Measurements from ENCODE around the gene GRIK1. TPM values are rescaled to one million over a fixed set of nuclear protein-coding genes. Genes with fewer than 3 reads are reported as not detected.

The GRIK1 gene
- total and polyA plus RNA-seq, 2 experiments from 2014 or later: not detected

DNA sequence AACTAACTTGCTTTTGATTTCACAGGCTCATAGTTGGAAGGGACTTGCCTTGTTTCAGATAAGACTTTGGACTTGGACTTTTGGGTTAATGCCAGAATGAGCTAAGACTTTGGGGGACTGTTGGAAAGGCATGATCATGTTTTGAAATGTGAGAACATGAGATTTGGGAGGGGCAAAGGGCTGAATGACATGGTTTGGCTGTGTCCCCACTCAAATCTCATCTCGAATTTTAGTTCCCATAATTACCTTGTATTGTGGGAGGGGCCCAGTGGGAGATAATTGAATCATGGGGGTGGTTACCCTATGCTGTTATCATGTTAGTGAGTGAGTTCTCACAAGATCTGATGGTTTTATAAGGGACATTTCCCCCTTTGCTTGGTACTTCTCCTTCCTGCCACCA lies 222.1 kb downstream of the GRIK1 start:
- Histone ChIP-seq H2AFZ (no peak overlapping the region), H3K9ac (no peak overlapping the region), H4K20me1 (ENCODE audit: insufficient read depth) (no peaks in the 10 kb centered on the region), H3K36me3 (ENCODE audit: low read depth) (no peaks in the 10 kb centered on the region), H3K27ac (no peak overlapping the region), H3K4me1 (ENCODE audit: insufficient read depth) (peaks cover 4% of the 10 kb centered on the region), H3K4me3 (no peak overlapping the region), H3K27me3 (replicated peaks; ENCODE audit: insufficient read depth) (no peaks in the 10 kb centered on the region), H3F3A (ENCODE audit: insufficient read depth) (no peaks in the 10 kb centered on the region), H3K4me2 (ENCODE audit: unreplicated experiment) (no peak overlapping the region), H3K9me3 (ENCODE audit: low read depth) (no peaks in the 10 kb centered on the region), H3K9me2 (ENCODE audit: insufficient read depth) (no peaks in the 10 kb centered on the region), H3K79me2 (ENCODE audit: insufficient read depth) (no peaks in the 10 kb centered on the region)
- no peak for DNase-seq
- in situ Hi-C loops (cut with MboI): no loop called here
- WGBS, 2 experiments (ENCODE audit: low coverage in 1 of 2, low lambda C conversion rate in 2 of 2, missing lambda C conversion rate in 2 of 2): 22 to 30% methylated on average over 1 of the region's 1 CpG
- TF ChIP-seq EZH2phosphoT487 (IDR thresholded peaks at IDR 0.05; ENCODE audit: insufficient read depth, low read depth) (no peak), EZH2 (IDR thresholded peaks at IDR 0.05; ENCODE audit: insufficient read depth, poor library complexity, severe bottlenecking) (no peak)

DNA sequence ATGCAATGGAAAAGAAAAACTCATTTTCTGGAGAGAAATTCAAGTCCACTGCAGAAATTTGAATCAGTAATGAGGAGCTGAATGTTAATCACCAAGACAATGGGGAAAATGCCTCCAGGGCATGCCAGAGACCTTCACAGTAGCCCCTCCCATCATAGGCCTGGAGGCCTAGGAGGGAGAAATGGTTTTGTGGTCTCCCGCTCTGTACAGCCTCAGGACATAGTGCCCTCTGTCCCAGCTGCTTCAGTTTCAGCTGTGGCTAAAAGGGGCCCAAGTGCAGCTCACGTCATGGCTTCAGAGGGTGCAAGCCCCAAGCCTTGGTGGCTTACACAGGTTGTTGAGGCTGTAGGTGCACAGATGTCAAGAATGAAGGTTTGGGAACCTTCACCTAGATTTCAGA lies 223.0 kb downstream of the GRIK1 start:
- Histone ChIP-seq H3K36me3 (ENCODE audit: low read depth) (no peaks in the 10 kb centered on the region), H3K9me2 (ENCODE audit: insufficient read depth) (no peaks in the 10 kb centered on the region), H3K27me3 (replicated peaks; ENCODE audit: insufficient read depth) (no peaks in the 10 kb centered on the region), H3K27ac (no peak overlapping the region), H4K20me1 (ENCODE audit: insufficient read depth) (no peaks in the 10 kb centered on the region), H3K9me3 (ENCODE audit: low read depth) (no peaks in the 10 kb centered on the region), H3K4me3 (no peak overlapping the region), H3K4me2 (ENCODE audit: unreplicated experiment) (no peak overlapping the region), H3K9ac (no peak overlapping the region), H3K4me1 (ENCODE audit: insufficient read depth) (peaks cover 4% of the 10 kb centered on the region), H3F3A (ENCODE audit: insufficient read depth) (no peaks in the 10 kb centered on the region), H2AFZ (no peak overlapping the region), H3K79me2 (ENCODE audit: insufficient read depth) (no peaks in the 10 kb centered on the region)
- DNase-seq: no peak
- in situ Hi-C loops (cut with MboI): no loop called here
- TF ChIP-seq EZH2phosphoT487 (IDR thresholded peaks at IDR 0.05; ENCODE audit: insufficient read depth, low read depth): no peak
- no peak for TF ChIP-seq EZH2 (IDR thresholded peaks at IDR 0.05; ENCODE audit: insufficient read depth, poor library complexity, severe bottlenecking)
- 58 to 66% methylated on average over 2 of the region's 2 CpGs for WGBS, 2 experiments (ENCODE audit: low coverage in 1 of 2, low lambda C conversion rate in 2 of 2, missing lambda C conversion rate in 2 of 2)

DNA sequence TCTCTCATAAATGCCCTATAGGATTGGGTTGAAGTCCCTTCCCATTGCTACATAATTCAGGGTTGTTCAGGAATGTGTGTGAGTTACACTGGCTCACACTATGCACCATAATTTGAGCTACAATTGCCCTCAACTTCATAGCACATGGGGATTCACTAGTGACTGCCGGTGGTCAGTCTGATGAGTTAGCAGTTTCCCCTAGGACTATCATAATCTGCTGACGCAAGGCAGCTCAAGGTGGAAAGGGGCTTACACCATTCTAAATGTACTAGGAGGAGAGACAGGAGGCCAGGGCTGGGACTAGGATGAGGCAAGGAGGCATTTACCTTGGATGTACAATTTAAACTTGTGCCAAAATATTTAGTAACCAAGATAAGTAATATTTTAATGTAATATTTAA lies 224.7 kb downstream of the GRIK1 start:
- Histone ChIP-seq H4K20me1 (ENCODE audit: insufficient read depth) (no peaks in the 10 kb centered on the region), H3K9ac (no peak overlapping the region), H3K36me3 (ENCODE audit: low read depth) (no peaks in the 10 kb centered on the region), H3K27ac (no peak overlapping the region), H2AFZ (no peak overlapping the region), H3K79me2 (ENCODE audit: insufficient read depth) (no peaks in the 10 kb centered on the region), H3K4me1 (ENCODE audit: insufficient read depth) (peaks cover 4% of the 10 kb centered on the region), H3K9me3 (ENCODE audit: low read depth) (no peaks in the 10 kb centered on the region), H3K4me2 (ENCODE audit: unreplicated experiment) (no peak overlapping the region), H3F3A (ENCODE audit: insufficient read depth) (no peaks in the 10 kb centered on the region), H3K9me2 (ENCODE audit: insufficient read depth) (no peaks in the 10 kb centered on the region), H3K27me3 (replicated peaks; ENCODE audit: insufficient read depth) (no peaks in the 10 kb centered on the region), H3K4me3 (no peak overlapping the region)
- WGBS, 2 experiments (ENCODE audit: low coverage in 1 of 2, low lambda C conversion rate in 2 of 2, missing lambda C conversion rate in 2 of 2): 86 to 94% methylated on average over 2 of the region's 2 CpGs
- no peak for DNase-seq
- TF ChIP-seq EZH2 (IDR thresholded peaks at IDR 0.05; ENCODE audit: insufficient read depth, poor library complexity, severe bottlenecking): no peak
- no peak for TF ChIP-seq EZH2phosphoT487 (IDR thresholded peaks at IDR 0.05; ENCODE audit: insufficient read depth, low read depth)
- in situ Hi-C loops (cut with MboI): no loop called here

DNA sequence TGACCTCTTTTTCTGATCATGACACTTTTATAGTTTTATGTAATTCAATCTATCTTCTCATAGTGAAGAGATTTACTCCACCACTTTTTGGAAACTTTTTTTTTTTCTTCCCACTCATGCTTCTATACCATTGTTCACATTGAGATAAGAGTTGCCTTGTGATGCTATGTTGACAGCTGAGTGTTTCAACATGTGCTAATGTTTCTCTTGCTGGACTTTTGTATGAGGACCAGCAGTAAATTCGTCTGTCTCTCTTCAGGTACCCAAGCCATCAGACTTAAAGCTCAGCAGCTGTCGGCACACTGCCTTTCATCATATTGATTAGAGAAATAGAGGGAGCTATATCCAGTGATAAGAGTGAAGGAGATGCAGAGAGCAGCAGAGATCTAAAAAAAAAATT lies 227.0 kb downstream of the GRIK1 start:
- no peak for TF ChIP-seq EZH2phosphoT487 (IDR thresholded peaks at IDR 0.05; ENCODE audit: insufficient read depth, low read depth)
- TF ChIP-seq EZH2 (IDR thresholded peaks at IDR 0.05; ENCODE audit: insufficient read depth, poor library complexity, severe bottlenecking): no peak
- DNase-seq: no peak
- no peak overlapping the region for H3K4me2 ChIP-seq (ENCODE audit: unreplicated experiment)
- in situ Hi-C loops (cut with MboI): no loop called here
- H3K27ac ChIP-seq: no peak overlapping the region
- no peaks in the 10 kb centered on the region for H3K4me1 ChIP-seq (ENCODE audit: insufficient read depth)
- no peaks in the 10 kb centered on the region for H3K9me2 ChIP-seq (ENCODE audit: insufficient read depth)
- no peaks in the 10 kb centered on the region for H4K20me1 ChIP-seq (ENCODE audit: insufficient read depth)
- WGBS, 2 experiments (ENCODE audit: low coverage in 1 of 2, low lambda C conversion rate in 2 of 2, missing lambda C conversion rate in 2 of 2): 61 to 63% methylated on average over 2 of the region's 2 CpGs
- H3K9me3 ChIP-seq (ENCODE audit: low read depth): no peaks in the 10 kb centered on the region
- no peaks in the 10 kb centered on the region for H3K79me2 ChIP-seq (ENCODE audit: insufficient read depth)
- H3K9ac ChIP-seq: no peak overlapping the region
- no peaks in the 10 kb centered on the region for H3K36me3 ChIP-seq (ENCODE audit: low read depth)
- H3K27me3 ChIP-seq (replicated peaks; ENCODE audit: insufficient read depth): no peaks in the 10 kb centered on the region
- H2AFZ ChIP-seq: no peak overlapping the region
- H3F3A ChIP-seq (ENCODE audit: insufficient read depth): no peaks in the 10 kb centered on the region
- no peak overlapping the region for H3K4me3 ChIP-seq

DNA sequence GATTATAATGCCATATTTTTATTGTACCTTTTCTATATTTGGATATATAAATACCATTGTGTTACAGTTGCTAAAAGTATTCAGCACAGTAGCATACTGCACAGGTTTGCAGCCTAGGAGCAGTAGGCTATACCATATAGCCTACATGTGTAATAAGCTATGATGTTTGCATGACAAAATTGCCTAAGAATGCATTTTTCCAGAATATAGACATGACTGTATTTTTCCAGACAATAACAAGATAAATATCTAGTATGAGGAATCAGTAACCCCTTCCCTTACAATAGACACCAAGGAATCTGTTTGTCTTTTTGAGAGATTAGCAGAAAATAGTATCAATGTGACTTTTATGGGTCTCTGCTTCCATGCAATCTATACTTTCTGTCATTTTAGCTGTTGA lies 228.6 kb downstream of the GRIK1 start:
- H3K27ac ChIP-seq: no peak overlapping the region
- no peaks in the 10 kb centered on the region for H3K36me3 ChIP-seq (ENCODE audit: low read depth)
- no peaks in the 10 kb centered on the region for H3K9me3 ChIP-seq (ENCODE audit: low read depth)
- H3K9me2 ChIP-seq (ENCODE audit: insufficient read depth): no peaks in the 10 kb centered on the region
- no peaks in the 10 kb centered on the region for H3K4me1 ChIP-seq (ENCODE audit: insufficient read depth)
- no peaks in the 10 kb centered on the region for H3K79me2 ChIP-seq (ENCODE audit: insufficient read depth)
- no peak for TF ChIP-seq EZH2phosphoT487 (IDR thresholded peaks at IDR 0.05; ENCODE audit: insufficient read depth, low read depth)
- TF ChIP-seq EZH2 (IDR thresholded peaks at IDR 0.05; ENCODE audit: insufficient read depth, poor library complexity, severe bottlenecking): no peak
- H3K4me2 ChIP-seq (ENCODE audit: unreplicated experiment): no peak overlapping the region
- H3K4me3 ChIP-seq: no peak overlapping the region
- no peak for DNase-seq
- in situ Hi-C loops (cut with MboI): no loop called here
- H3F3A ChIP-seq (ENCODE audit: insufficient read depth): no peaks in the 10 kb centered on the region
- H2AFZ ChIP-seq: no peak overlapping the region
- H3K27me3 ChIP-seq (replicated peaks; ENCODE audit: insufficient read depth): no peaks in the 10 kb centered on the region
- no peak overlapping the region for H3K9ac ChIP-seq
- no peaks in the 10 kb centered on the region for H4K20me1 ChIP-seq (ENCODE audit: insufficient read depth)
